B cell (primary cell): ENCODE results near the gene TMEM250.

ENCODE experiments used
- CTCF ChIP-seq: fragments of 200-600 bp; IDR thresholded peaks from one replicate; pipeline ENCODE4 v1.8.0; 2022; ENCODE audit warnings: antibody characterized with exemption, mild to moderate bottlenecking
- EZH2 ChIP-seq: IDR thresholded peaks from 2 replicates; pipeline ENCODE4 v1.6.1; 2012; ENCODE audit warnings: borderline replicate concordance, low read depth, mild to moderate bottlenecking, moderate library complexity, low read length; ENCODE audit not compliant: insufficient read depth, poor library complexity, severe bottlenecking

- TF ChIP-seq EZH2 (no peak), CTCF (no peak)
Measured at GRCh38 chr9:136147038-136147889, 28.6 kb upstream of the TMEM250 start.
